Astrocyte (in vitro differentiated cells and primary cell): Measurements from ENCODE around the gene GRM4.

Experiments used
- CTCF ChIP-seq: IDR thresholded peaks from 2 replicates; pipeline ENCODE4 v1.5.1; 2011; ENCODE audit warnings: low read depth, mild to moderate bottlenecking, inconsistent platforms, low read length, moderate library complexity; ENCODE audit not compliant: insufficient read depth
- EZH2 ChIP-seq: IDR thresholded peaks from 2 replicates; pipeline ENCODE4 v1.6.1; 2012; ENCODE audit warnings: mild to moderate bottlenecking, low read length, inconsistent platforms; ENCODE audit not compliant: insufficient read depth

- TF ChIP-seq CTCF: no peak
- peak; percentile 31 for TF ChIP-seq EZH2
Measured at GRCh38 chr6:33975661-33976436, 170.0 kb downstream of the GRM4 start.
